ENCODE data around the gene TTLL7. TPM values are rescaled to one million over a fixed set of nuclear protein-coding genes. Genes with fewer than 3 reads are reported as not detected.

The TTLL7 gene
- total RNA-seq, 1 experiment from 2014 or later: 15.4 TPM

GRCh38 chr1:83864991-83865390 lies 133.9 kb downstream of the TTLL7 start:
- DNase-seq (ENCODE audit: low read depth): no peak

- DNase-seq (ENCODE audit: low read depth): peak; percentile 58
Measured at GRCh38 chr1:83860490-83861221, 138.3 kb downstream of the TTLL7 start.

- no peak for DNase-seq (ENCODE audit: low read depth)
Measured at GRCh38 chr1:83857716-83858115, 141.2 kb downstream of the TTLL7 start.

GRCh38 chr1:83857103-83857502 lies 141.8 kb downstream of the TTLL7 start:
- DNase-seq (ENCODE audit: low read depth): peak; percentile 14

GRCh38 chr1:83856381-83856780 lies 142.6 kb downstream of the TTLL7 start:
- no peak for DNase-seq (ENCODE audit: low read depth)

GRCh38 chr1:83854456-83854855 lies 144.5 kb downstream of the TTLL7 start:
- no peak for DNase-seq (ENCODE audit: low read depth)

GRCh38 chr1:83850834-83851233 lies 148.1 kb downstream of the TTLL7 start:
- no peak for DNase-seq (ENCODE audit: low read depth)

GRCh38 chr1:83849191-83850061 lies 149.5 kb downstream of the TTLL7 start:
- DNase-seq (ENCODE audit: low read depth): no peak

- no peak for DNase-seq (ENCODE audit: low read depth)
Measured at GRCh38 chr1:83846138-83846537, 152.8 kb downstream of the TTLL7 start.

GRCh38 chr1:83845437-83846071 lies 153.4 kb downstream of the TTLL7 start:
- no peak for DNase-seq (ENCODE audit: low read depth)

GRCh38 chr1:83844546-83844945 lies 154.4 kb downstream of the TTLL7 start:
- no peak for DNase-seq (ENCODE audit: low read depth)

- no peak for DNase-seq (ENCODE audit: low read depth)
Measured at GRCh38 chr1:83839566-83840173, 159.3 kb downstream of the TTLL7 start.

GRCh38 chr1:83838573-83838972 lies 160.4 kb downstream of the TTLL7 start:
- no peak for DNase-seq (ENCODE audit: low read depth)

- DNase-seq (ENCODE audit: low read depth): no peak
Measured at GRCh38 chr1:83836543-83836942, 162.4 kb downstream of the TTLL7 start.

- no peak for DNase-seq (ENCODE audit: low read depth)
Measured at GRCh38 chr1:83834621-83835264, 164.2 kb downstream of the TTLL7 start.

GRCh38 chr1:83832194-83832593 lies 166.7 kb downstream of the TTLL7 start:
- DNase-seq (ENCODE audit: low read depth): no peak

- no peak for DNase-seq (ENCODE audit: low read depth)
Measured at GRCh38 chr1:83829106-83829505, 169.8 kb downstream of the TTLL7 start.

- DNase-seq (ENCODE audit: low read depth): no peak
Measured at GRCh38 chr1:83828456-83828855, 170.5 kb downstream of the TTLL7 start.

- no peak for DNase-seq (ENCODE audit: low read depth)
Measured at GRCh38 chr1:83827741-83828140, 171.2 kb downstream of the TTLL7 start.

GRCh38 chr1:83822208-83822607 lies 176.7 kb downstream of the TTLL7 start:
- DNase-seq (ENCODE audit: low read depth): no peak

GRCh38 chr1:83819436-83819835 lies 179.5 kb downstream of the TTLL7 start:
- DNase-seq (ENCODE audit: low read depth): no peak

GRCh38 chr1:83818916-83819315 lies 180.0 kb downstream of the TTLL7 start:
- DNase-seq (ENCODE audit: low read depth): peak; percentile 10

All from RPMI7951 (cell line).